Measurements from ENCODE around the gene GRM1. TPM values are rescaled to one million over a fixed set of nuclear protein-coding genes. Genes with fewer than 3 reads are reported as not detected.

Gene GRM1
- total RNA-seq, 1 donor from 2014 or later = not detected

DNA sequence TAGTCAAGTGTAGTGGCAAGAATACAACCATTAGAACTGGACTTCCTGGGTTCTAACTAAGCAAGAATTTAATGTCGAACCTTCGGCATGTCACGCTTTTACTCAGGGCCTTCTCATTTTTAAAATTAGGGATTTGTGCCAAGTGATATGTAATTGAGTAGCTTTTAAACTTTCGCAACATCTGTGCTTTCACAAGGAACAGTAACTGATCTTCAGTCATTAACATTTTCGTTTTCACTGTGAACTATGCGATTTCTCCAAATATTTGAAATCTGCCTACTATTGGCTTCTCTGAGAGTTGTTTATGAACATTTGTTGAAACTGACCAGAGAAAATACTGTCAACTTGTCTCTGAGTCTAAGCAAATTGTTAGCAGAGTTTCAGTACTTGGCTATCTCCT lies 27.6 kb downstream of the GRM1 start:
- H3K4me3 Mint-ChIP-seq = no peak overlapping the region
- intact Hi-C loops (cut with micrococcal nuclease) = no loop called here
- H3K27me3 Mint-ChIP-seq (ENCODE audit: insufficient read depth) = no peaks in the 10 kb centered on the region
- H3K9me3 Mint-ChIP-seq = no peaks in the 10 kb centered on the region
- H3K36me3 Mint-ChIP-seq (ENCODE audit: low read depth) = no peaks in the 10 kb centered on the region
- no peak for DNase-seq (ENCODE audit: low spot score)
- H3K4me1 Mint-ChIP-seq (ENCODE audit: low read depth) = no peaks in the 10 kb centered on the region
- H3K27ac Mint-ChIP-seq = no peak overlapping the region

DNA sequence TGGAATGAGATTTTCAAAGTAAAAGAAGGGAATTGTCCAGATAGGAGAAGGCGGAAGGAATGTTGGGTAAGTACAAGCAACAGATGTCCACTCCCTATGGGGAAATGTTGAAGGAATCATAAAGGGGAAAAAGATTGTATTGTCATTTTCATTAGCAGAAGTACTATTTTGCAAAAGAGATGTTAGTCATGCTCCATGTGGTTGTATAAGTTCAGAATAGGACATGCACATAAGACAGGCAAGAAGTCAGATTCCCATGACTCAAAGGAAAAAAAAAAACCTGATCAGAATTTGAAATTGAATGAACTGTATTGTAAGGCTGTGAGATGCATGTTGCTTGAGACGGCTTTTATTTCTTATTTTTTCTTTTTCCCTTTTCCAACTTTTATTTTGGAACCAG lies 36.8 kb downstream of the GRM1 start:
- H3K27me3 Mint-ChIP-seq (ENCODE audit: insufficient read depth) = no peaks in the 10 kb centered on the region
- intact Hi-C loops (cut with micrococcal nuclease) = no loop called here
- DNase-seq (ENCODE audit: low spot score) = no peak
- no peaks in the 10 kb centered on the region for H3K4me1 Mint-ChIP-seq (ENCODE audit: low read depth)
- H3K36me3 Mint-ChIP-seq (ENCODE audit: low read depth) = no peaks in the 10 kb centered on the region
- no peaks in the 10 kb centered on the region for H3K9me3 Mint-ChIP-seq
- no peak overlapping the region for H3K27ac Mint-ChIP-seq
- no peak overlapping the region for H3K4me3 Mint-ChIP-seq

DNA sequence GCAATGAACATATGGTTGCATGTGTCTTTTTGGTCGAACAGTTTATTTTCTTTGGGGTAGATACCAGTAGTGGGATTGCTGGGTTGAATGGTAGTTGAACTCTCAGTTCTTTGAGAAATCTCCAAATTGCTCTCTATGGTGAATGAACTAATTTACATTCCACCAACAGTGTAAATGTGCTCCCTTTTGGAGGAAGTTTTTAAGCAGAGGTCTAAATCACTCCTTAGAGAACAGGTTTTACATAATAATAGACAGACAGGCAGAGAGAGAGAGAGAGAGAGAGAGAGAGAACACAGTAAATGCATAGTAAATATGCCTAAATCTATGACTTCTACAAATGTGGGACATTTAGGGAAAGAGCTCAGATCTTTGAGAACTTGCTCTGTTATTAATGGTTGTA lies 37.6 kb downstream of the GRM1 start:
- intact Hi-C loops (cut with micrococcal nuclease) = no loop called here

DNA sequence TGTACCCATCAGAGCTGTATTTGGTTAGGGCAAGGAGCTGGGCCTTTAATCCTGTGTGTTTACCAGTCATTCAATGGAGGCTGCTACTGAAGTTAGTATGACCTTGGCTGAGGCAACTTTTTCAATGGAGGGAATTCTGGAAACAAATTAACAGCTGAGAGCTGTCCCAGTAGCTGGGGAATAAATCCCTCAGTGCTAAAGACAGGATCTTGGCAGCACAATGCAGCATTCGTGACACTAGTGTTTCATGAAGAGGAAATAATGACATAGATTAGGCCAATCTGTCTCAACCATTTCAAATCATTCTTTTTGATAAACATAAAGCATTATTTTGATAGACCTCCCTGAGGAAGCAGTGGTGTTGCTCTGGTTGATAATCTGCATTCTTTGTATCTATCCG lies 42.9 kb downstream of the GRM1 start:
- DNase-seq (ENCODE audit: low spot score) = no peak
- no peaks in the 10 kb centered on the region for H3K36me3 Mint-ChIP-seq (ENCODE audit: low read depth)
- no peak overlapping the region for H3K27ac Mint-ChIP-seq
- no peaks in the 10 kb centered on the region for H3K27me3 Mint-ChIP-seq (ENCODE audit: insufficient read depth)
- no peak overlapping the region for H3K4me3 Mint-ChIP-seq
- H3K4me1 Mint-ChIP-seq (ENCODE audit: low read depth) = no peaks in the 10 kb centered on the region
- intact Hi-C loops (cut with micrococcal nuclease) = no loop called here
- no peaks in the 10 kb centered on the region for H3K9me3 Mint-ChIP-seq

More for the DNA sequence above, 37.6 kb downstream of the GRM1 start:
- Mint-ChIP-seq H3K4me1 (ENCODE audit: low read depth) (no peaks in the 10 kb centered on the region), H3K36me3 (ENCODE audit: low read depth) (no peaks in the 10 kb centered on the region), H3K9me3 (no peaks in the 10 kb centered on the region), H3K27me3 (ENCODE audit: insufficient read depth) (no peaks in the 10 kb centered on the region), H3K4me3 (no peak overlapping the region), H3K27ac (no peak overlapping the region)
- DNase-seq (ENCODE audit: low spot score) = no peak

DNA sequence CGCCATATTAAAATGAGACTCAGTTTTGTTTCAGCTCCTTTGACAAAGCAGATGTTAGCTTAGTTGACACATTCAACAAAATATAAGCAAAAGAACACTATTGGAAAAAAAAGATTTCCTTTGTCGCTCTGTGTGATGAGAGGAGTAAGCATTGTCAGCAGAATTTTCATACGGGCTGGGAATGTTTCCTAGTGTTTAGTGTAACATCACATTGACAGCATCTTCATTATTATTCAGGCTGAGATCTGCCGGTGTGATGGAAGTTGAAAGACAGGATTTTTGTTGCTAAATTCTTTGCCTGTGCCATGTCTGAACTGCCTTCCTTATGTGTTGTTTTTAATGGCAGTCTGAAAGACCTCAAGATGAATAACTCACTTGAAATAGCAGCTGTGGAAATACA lies 49.1 kb downstream of the GRM1 start:
- Mint-ChIP-seq H3K4me3 (no peak overlapping the region), H3K27me3 (ENCODE audit: insufficient read depth) (no peaks in the 10 kb centered on the region), H3K9me3 (no peaks in the 10 kb centered on the region), H3K36me3 (ENCODE audit: low read depth) (no peaks in the 10 kb centered on the region), H3K4me1 (ENCODE audit: low read depth) (no peaks in the 10 kb centered on the region), H3K27ac (no peak overlapping the region)
- no peak for DNase-seq (ENCODE audit: low spot score)
- intact Hi-C loops (cut with micrococcal nuclease) = no loop called here

DNA sequence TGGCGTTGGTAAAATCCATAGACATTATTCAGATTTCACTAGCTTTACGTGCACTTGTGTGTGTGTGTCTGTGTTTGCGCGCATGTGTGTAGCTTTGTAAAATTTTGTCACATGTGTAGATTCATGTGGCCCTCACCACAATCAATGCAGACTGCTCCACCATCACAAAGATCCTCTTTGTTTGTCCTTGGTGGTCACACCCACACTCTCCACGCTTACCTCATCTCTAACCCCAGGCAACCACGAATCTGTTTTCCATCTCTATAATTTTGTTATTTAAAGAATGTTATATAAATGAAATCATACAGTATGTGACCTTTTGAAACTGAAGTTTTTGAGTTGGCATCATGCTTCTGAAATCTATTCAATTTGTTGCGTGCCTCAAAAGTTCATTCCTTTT lies 58.5 kb downstream of the GRM1 start:
- Mint-ChIP-seq H3K4me3 (no peak overlapping the region), H3K4me1 (ENCODE audit: low read depth) (no peaks in the 10 kb centered on the region), H3K36me3 (ENCODE audit: low read depth) (no peaks in the 10 kb centered on the region), H3K27ac (no peak overlapping the region), H3K27me3 (ENCODE audit: insufficient read depth) (no peaks in the 10 kb centered on the region), H3K9me3 (no peaks in the 10 kb centered on the region)
- intact Hi-C loops (cut with micrococcal nuclease) = no loop called here
- no peak for DNase-seq (ENCODE audit: low spot score)

DNA sequence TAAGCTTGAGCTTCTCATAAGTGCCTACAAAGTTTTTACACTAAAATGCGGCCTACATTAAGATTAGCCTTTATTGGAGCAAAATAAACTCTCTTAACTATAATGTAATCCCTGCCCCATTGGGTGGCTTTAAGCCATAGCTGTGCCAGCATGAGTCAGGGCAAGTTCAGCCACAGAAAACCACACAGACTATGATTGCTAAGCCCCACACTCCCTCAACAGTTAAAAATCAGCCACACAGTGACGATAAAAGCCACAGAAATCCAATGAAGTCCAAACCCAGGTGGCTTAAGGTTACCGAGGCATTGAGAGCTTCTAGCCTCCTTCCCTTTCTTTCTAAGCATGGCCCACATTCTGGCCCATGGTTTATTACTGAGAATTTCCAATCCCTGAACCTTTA lies 61.6 kb downstream of the GRM1 start:
- H3K36me3 Mint-ChIP-seq (ENCODE audit: low read depth) = no peaks in the 10 kb centered on the region
- intact Hi-C loops (cut with micrococcal nuclease) = no loop called here
- H3K4me1 Mint-ChIP-seq (ENCODE audit: low read depth) = no peaks in the 10 kb centered on the region
- H3K27me3 Mint-ChIP-seq (ENCODE audit: insufficient read depth) = peaks cover 2% of the 10 kb centered on the region
- H3K4me3 Mint-ChIP-seq = no peak overlapping the region
- H3K9me3 Mint-ChIP-seq = no peaks in the 10 kb centered on the region
- no peak for DNase-seq (ENCODE audit: low spot score)
- H3K27ac Mint-ChIP-seq = no peak overlapping the region

DNA sequence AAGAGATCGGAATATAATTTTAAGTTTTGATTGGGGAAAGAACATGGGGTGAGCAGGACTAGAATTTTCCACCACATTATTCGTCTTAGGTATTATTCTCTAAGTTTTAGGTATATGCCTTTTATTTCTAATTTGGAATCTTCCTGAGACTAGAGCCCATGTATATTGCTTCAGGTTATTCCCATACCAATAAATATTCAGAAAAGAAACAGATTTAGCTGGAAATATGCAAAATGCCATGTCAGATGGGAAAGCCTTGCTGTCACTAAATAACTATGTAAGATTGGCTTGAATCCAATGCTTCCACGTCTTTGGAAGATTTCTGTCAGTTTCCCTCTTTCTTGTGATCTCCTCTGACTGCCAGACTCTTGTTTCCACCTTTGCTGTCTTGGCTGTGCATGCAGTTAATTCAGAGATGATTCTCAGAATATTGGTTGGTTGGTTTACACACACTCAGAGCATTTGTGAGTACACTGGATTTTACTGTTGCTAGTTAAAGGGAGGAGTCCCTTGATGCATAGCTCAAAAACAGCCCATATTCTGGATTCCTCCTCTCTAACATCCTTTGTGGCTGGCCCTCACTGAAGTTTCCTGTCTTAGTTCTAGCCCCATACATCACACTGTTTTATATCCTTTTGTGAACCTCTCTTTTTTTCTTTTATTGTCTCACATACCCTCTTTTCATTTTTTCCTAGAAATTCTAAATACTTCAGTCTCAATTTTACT lies 64.3 kb downstream of the GRM1 start:
- no peak overlapping the region for H3K4me3 Mint-ChIP-seq
- no peak for DNase-seq (ENCODE audit: low spot score)
- no peak overlapping the region for H3K27ac Mint-ChIP-seq
- H3K36me3 Mint-ChIP-seq (ENCODE audit: low read depth) = no peaks in the 10 kb centered on the region
- intact Hi-C loops (cut with micrococcal nuclease) = no loop called here
- H3K9me3 Mint-ChIP-seq = no peaks in the 10 kb centered on the region
- no peaks in the 10 kb centered on the region for H3K4me1 Mint-ChIP-seq (ENCODE audit: low read depth)
- H3K27me3 Mint-ChIP-seq (ENCODE audit: insufficient read depth) = peaks cover 2% of the 10 kb centered on the region

DNA sequence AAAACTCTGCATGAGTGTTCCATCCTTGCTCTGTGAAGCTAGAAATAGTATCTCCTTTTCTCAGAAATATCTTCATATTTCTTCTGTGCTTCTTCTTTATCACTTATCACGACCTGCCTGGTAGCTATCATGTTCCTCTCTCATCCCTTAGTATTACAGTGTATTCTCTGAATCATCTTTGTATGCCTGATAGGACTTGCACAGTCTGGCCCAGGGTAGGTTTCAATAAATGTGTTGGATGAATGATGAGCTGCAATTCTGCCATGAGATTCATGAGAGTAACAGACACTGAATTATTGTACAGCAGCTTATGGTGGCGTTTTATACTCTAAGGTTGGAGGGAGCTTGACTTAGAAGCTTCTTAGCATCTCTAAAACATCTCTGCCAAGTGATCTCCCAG lies 66.6 kb downstream of the GRM1 start:
- H3K4me1 Mint-ChIP-seq (ENCODE audit: low read depth) = no peaks in the 10 kb centered on the region
- DNase-seq (ENCODE audit: low spot score) = no peak
- no peaks in the 10 kb centered on the region for H3K36me3 Mint-ChIP-seq (ENCODE audit: low read depth)
- no peak overlapping the region for H3K4me3 Mint-ChIP-seq
- H3K27ac Mint-ChIP-seq = no peak overlapping the region
- no peaks in the 10 kb centered on the region for H3K9me3 Mint-ChIP-seq
- H3K27me3 Mint-ChIP-seq (ENCODE audit: insufficient read depth) = peaks cover 2% of the 10 kb centered on the region
- intact Hi-C loops (cut with micrococcal nuclease) = no loop called here

DNA sequence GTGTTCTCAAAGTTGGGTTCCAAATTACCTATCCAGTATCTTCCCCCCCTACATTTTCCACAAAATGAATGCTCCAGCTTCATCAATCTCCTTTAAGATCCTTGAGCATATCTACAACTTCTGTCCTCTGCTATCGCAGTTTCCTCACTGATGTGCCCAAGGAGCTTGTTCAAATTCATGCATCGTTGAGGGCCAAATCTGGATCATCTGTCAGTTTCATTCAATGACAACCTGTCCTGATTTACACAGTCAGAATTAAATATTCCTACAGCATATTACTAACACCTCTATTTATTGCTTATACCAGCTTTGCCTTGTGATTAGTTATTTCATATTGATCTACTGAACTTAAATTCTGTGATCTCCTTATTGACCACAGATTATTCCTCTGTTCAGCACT lies 68.7 kb downstream of the GRM1 start:
- Mint-ChIP-seq H3K4me3 (no peak overlapping the region), H3K4me1 (ENCODE audit: low read depth) (no peaks in the 10 kb centered on the region), H3K9me3 (no peaks in the 10 kb centered on the region), H3K27me3 (ENCODE audit: insufficient read depth) (peaks cover 2% of the 10 kb centered on the region), H3K27ac (no peak overlapping the region), H3K36me3 (ENCODE audit: low read depth) (no peaks in the 10 kb centered on the region)
- DNase-seq (ENCODE audit: low spot score) = no peak
- intact Hi-C loops (cut with micrococcal nuclease) = no loop called here

DNA sequence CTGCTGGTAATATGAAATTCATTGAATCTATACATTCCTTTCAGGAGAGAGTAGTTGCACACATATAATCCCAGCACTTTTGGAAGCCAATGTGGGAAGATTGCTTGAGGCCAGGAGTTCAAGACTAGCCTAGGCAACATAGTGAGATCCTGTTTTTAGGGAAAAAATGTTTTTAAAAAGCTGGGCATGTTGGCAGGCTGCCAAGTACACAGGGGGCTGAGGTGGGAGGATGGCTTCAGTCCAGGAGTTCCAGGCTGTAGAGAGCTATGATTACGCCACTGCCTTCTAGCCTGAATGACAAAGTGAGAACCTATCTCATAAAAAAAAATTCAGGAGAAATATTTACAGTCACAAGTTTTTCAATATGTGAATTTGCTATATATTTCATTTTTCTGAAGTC lies 71.9 kb downstream of the GRM1 start:
- intact Hi-C loops (cut with micrococcal nuclease) = no loop called here

DNA sequence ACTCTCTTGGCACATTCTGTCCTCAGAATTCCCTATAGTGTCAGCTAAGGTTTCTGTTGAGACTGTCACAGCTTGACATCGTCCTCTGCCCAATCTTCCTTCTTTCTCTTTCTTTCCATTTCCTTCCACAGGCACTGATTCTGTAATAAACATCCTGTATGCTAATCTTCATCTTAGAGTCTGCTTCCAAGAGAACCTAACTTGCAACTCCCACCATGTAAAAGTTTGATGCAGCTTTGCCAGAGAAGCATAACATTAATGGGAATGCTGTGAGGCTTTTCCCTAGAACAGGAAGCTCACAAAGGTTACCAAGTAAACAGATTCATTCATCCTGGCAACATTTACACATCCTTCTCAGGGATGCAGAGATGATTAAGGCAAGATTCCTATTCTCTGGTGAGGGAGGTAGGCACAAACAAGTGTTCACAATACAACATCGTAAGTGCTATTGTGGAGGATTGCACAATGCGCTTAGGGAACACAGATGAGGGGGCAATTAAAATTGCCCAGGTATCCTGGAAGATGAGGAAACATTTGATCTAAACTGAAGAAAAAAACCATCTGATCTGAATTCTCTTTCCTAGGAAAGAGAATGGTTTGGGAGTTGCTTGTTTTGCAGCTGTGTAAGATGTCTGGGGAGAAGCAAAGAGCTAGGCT lies 74.7 kb downstream of the GRM1 start:
- H3K27me3 Mint-ChIP-seq (ENCODE audit: insufficient read depth) = peaks cover 2% of the 10 kb centered on the region
- intact Hi-C loops (cut with micrococcal nuclease) = no loop called here
- no peaks in the 10 kb centered on the region for H3K4me1 Mint-ChIP-seq (ENCODE audit: low read depth)
- H3K9me3 Mint-ChIP-seq = no peaks in the 10 kb centered on the region
- H3K27ac Mint-ChIP-seq = no peak overlapping the region
- no peak for DNase-seq (ENCODE audit: low spot score)
- no peaks in the 10 kb centered on the region for H3K36me3 Mint-ChIP-seq (ENCODE audit: low read depth)
- no peak overlapping the region for H3K4me3 Mint-ChIP-seq

More for the DNA sequence above, 71.9 kb downstream of the GRM1 start:
- Mint-ChIP-seq H3K4me1 (ENCODE audit: low read depth) (no peaks in the 10 kb centered on the region), H3K9me3 (no peaks in the 10 kb centered on the region), H3K27me3 (ENCODE audit: insufficient read depth) (no peaks in the 10 kb centered on the region), H3K4me3 (no peak overlapping the region), H3K27ac (no peak overlapping the region), H3K36me3 (ENCODE audit: low read depth) (no peaks in the 10 kb centered on the region)
- DNase-seq (ENCODE audit: low spot score) = no peak

DNA sequence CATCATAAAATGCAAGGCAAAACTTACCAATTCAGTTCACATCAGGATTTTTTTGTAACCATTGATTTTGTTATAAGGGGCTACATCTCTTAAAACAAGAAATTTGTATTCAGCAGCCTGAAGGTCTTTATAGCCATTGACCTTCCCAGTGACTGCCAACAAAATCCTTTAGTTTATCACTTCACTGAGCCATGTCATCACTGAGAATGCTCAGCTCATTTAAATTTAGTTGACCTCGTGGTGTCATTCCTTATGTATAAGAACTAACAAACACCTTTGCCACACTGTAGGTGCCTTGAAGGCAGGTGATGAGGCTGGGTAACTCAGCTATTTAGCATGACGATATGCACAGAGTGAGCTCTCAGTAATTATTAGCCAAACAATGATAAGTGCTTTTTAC lies 77.7 kb downstream of the GRM1 start:
- Mint-ChIP-seq H3K27me3 (ENCODE audit: insufficient read depth) (peaks cover 2% of the 10 kb centered on the region), H3K4me1 (ENCODE audit: low read depth) (no peaks in the 10 kb centered on the region), H3K9me3 (no peaks in the 10 kb centered on the region), H3K36me3 (ENCODE audit: low read depth) (no peaks in the 10 kb centered on the region), H3K4me3 (no peak overlapping the region), H3K27ac (no peak overlapping the region)
- no peak for DNase-seq (ENCODE audit: low spot score)
- intact Hi-C loops (cut with micrococcal nuclease) = no loop called here

DNA sequence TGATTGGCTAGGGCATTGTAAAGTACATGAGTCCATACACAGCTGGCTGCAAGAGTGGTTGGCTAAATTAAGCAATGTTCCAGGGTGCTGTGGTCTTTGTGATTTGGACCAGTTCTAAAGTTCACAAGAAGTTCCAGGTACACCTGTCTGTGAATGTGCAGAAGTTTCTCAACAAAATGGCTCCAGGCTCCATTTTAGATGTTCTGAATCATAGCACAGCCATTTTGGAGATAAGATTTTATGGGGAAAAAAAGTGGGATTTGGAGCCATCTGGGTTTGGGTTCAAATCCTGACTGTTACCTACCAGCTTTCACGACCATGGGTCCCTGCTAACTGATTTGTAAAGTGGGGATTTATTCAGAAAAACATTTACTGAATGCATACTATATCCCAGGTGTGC lies 82.1 kb downstream of the GRM1 start:
- no peaks in the 10 kb centered on the region for H3K4me1 Mint-ChIP-seq (ENCODE audit: low read depth)
- no peak overlapping the region for H3K4me3 Mint-ChIP-seq
- no peak overlapping the region for H3K27ac Mint-ChIP-seq
- H3K9me3 Mint-ChIP-seq = no peaks in the 10 kb centered on the region
- no peaks in the 10 kb centered on the region for H3K36me3 Mint-ChIP-seq (ENCODE audit: low read depth)
- peaks cover 2% of the 10 kb centered on the region for H3K27me3 Mint-ChIP-seq (ENCODE audit: insufficient read depth)
- DNase-seq (ENCODE audit: low spot score) = no peak
- intact Hi-C loops (cut with micrococcal nuclease) = no loop called here

All from activated T-helper 1 cell treated with anti-CD3 and anti-CD28 coated beads, Interleukin-12 subunit alpha, Interleukin-12 subunit beta, Interleukin-2, Interleukin-4 antibody, amounts not matched to agents 30 ng/mL and 10 ng/mL and 1 ng/mL, durations not matched to agents 14 hours and 24 hours and 36 hours (primary cell).